Fibroblast of skin of left quadriceps (primary cell): ENCODE measurements around the gene HNRNPK.

ENCODE experiments used
- DNase-seq, 2 experiments: peaks; one replicate each; pipeline ENCODE4 v3.0.0-alpha.2; 2013; ENCODE audit warnings: low read depth in 2 of 2

The HNRNPK gene

DNA sequence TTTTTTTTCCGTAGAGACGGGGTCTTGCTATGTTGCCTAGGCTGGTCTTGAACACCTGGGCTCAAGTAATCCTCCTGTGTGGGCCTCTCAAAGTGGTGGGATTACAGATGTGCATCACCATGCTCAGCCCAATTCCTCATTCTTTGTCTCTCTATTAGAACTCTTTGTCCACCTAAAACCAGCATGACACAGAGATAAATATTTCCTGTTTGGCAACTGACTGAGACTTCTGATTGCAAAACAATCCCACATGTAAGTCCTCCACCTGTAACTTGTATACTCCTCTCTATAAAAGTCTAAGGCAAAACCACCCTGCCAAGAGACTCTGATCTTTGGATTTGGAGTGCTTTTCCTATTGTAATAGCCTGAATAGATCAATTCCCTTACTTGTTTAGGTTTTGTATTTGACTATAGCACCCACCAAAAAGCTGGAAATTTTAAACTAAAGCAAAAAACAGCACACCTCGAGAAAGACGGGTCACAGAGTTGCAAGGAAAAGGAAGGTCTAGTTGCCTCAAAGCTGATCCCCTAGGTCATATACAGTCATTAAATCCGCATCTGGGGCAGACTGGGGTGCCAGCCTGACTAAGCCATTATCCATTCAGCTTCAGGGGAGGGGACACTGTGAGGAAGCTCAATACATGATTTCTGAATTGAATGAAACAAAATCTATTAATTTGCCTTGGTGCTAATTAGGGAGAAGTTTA, 45.3 kb downstream of the HNRNPK start:
- DNase-seq = peak; percentile 32 to 44

DNA sequence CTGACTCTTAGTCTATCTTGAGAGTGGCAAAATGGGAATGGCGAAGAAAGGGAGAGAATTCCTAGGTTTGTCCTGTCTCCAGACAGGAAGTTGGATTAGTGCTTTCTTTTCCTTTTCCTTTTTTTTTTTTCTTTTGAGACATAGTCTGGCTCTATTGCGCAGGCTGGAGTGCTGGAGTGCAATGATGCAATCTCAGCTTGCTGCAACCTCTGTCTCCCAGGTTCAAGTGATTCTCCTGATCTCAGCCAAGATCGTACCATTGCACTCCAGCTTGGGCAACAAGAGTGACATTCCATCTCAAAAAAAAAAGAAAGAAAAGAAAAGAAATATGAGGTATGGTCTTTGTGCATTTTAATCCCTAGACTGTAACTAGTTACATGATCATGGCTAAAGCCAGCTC, 46.2 kb downstream of the HNRNPK start:
- DNase-seq = peak; percentile 23 to 29

DNA sequence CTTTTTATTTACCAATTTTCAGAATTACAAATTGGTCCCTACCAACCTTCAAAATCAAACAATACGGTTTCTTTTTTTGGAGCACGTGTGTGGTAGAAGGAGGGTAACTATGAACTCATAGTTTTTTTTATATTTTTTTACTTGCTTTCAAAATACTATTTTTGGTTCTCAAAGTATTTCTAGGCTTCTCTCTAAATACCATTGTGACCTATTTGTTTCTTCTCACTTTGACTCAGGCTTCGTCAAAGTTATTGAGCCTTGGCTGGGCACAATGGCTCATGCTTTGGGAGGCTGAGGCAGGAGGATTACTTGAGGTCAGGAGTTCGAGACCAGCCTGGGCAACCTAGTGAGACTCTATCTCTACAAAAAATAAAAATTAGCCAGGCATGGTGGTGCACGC, 47.2 kb downstream of the HNRNPK start:
- DNase-seq = no peak

DNA sequence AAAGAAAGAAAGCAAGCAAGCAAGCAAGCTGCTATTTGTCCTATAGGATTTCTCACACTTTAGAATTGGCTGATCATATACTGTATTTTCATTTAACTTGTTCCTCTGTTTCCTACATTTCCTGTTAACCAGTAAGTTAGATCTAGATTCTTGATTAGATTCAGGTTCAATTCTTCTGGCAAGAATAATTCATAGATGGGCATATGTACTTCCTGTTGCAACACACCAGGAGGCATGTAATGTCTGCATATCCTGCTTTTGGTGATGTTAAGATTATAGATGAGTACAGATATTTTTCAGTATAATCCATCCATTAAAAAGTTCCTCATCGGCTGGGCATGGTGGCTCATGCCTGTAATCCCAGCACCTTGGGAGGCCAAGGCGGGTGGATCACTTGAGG, 48.0 kb downstream of the HNRNPK start:
- no peak for DNase-seq

DNA sequence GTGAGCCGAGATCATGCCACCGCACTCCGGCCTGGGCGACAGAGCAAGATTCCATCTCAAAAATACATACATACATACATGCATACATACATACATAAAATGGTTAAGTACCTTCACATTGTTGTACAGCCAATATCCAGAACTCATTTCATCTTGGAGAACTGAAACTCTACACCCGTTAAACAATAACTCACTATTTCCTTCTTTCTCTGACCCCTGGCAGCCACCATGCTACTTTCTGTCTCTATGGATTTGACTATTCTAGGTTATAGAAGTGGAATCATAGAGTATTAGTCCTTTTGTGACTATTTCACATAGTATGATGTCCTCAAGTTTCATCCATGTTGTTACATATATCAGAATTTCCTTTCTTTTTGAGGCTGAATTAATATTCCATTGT, 49.1 kb downstream of the HNRNPK start:
- no peak for DNase-seq

DNA sequence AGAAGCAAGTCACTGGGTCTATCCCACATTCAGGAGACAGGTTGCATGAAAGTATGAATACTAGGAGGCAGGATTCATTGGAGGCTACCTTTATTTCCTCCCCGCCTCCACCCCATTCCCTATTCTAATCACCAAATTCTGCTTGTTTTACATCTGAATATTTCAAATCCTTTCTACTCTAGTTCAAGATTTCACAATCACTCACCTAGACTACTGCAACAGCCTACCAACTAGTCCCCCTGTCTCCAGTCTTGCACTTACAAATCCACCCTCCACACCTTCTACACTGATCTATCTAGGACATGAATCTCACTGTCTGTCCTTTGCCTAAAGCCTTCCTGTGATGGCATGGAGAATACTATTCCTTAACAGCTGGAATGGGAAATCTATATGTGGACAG, 52.4 kb downstream of the HNRNPK start:
- DNase-seq = no peak

DNA sequence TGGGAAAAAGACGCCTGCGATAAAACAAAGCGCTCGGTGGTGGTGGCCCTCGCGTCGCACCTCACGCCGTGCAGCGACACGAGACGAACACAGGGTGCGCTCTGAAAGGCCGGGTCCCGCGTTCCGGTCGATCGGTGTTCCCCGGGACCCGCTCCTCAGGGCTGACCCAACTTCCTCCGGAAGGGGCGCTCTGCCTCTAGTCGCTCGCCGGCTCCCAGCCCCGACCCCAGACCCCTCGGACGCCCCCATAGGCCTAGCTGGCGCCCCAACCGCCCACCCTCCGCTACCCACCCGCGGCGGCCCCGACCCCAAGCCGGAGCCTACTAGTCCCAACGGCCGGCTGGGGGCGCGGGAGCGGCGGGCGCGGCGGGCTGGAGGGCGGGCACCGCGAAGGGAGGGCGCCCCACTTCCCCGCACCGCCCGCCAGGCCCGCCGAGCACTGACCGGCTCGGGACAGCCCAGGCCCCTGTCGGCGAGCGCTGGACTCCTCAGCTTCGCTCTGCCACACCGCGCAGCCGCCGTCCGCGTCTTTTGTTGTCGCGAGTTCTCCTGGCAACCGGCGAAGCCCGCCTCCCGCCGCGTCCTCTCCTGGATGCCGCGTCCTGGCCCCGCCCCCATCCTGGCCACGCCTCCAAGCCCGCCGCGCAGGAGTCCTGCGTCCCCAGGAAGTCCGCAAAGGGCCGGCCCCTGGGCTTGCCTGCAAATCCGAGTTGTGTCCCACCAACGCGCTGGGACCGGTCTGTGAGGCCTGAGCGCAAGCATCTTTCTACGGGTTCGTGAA, 58.9 kb downstream of the HNRNPK start, which contains the start of gene KIF27:
Gene KIF27 (minus strand): TSS at position 506 of the 781 bp plus-strand sequence. CDS start 5,841 bp downstream, outside the sequence.
- DNase-seq = peak; percentile 92 to 93

DNA sequence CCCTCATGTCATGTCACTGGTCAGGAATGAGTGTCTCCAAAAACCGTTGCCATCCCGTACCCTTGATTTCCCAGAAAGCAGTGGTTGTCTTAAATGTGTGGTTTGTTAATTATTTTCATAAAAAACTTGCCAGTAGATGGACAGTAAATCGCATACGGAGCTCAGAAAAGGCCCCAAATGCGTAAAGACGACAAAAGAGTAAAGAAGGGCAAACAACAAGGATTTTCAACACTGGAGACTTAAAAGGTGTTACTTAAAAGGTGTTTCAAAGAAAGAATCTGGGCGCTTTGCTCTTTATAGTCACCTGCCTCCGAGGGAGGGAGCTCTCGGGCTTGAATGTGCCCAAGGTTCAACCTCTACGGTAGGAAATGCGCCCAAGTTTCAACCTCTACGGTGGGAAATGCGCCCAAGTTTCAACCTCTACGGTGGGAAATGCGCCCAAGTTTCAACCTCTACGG, 59.5 kb downstream of the HNRNPK start:
- no peak for DNase-seq

DNA sequence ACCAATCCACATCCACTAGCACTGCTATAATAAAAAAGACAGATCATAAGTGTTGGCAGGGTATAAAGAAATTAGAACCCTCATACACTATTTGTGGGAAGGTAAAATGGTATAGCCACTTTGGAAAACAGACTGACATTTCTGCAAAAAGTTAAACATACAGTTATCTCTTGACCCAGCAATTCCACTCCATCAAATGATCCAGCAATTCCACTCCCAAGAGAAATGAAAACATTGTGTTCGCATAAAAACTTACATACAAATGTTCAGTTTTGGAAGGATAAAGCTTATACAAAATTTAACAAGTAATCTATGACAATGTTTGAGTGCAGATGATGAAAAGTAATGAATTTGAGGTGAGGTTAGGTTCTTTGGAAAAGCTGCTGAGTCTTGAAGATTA, 60.9 kb downstream of the HNRNPK start:
- no peak for DNase-seq
